ENCODE measurements around the gene NANS.
A peak's percentile ranks its signal among the peaks of the same experiment; 100 is the strongest.

Gene NANS, protein sequence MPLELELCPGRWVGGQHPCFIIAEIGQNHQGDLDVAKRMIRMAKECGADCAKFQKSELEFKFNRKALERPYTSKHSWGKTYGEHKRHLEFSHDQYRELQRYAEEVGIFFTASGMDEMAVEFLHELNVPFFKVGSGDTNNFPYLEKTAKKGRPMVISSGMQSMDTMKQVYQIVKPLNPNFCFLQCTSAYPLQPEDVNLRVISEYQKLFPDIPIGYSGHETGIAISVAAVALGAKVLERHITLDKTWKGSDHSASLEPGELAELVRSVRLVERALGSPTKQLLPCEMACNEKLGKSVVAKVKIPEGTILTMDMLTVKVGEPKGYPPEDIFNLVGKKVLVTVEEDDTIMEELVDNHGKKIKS

DNA sequence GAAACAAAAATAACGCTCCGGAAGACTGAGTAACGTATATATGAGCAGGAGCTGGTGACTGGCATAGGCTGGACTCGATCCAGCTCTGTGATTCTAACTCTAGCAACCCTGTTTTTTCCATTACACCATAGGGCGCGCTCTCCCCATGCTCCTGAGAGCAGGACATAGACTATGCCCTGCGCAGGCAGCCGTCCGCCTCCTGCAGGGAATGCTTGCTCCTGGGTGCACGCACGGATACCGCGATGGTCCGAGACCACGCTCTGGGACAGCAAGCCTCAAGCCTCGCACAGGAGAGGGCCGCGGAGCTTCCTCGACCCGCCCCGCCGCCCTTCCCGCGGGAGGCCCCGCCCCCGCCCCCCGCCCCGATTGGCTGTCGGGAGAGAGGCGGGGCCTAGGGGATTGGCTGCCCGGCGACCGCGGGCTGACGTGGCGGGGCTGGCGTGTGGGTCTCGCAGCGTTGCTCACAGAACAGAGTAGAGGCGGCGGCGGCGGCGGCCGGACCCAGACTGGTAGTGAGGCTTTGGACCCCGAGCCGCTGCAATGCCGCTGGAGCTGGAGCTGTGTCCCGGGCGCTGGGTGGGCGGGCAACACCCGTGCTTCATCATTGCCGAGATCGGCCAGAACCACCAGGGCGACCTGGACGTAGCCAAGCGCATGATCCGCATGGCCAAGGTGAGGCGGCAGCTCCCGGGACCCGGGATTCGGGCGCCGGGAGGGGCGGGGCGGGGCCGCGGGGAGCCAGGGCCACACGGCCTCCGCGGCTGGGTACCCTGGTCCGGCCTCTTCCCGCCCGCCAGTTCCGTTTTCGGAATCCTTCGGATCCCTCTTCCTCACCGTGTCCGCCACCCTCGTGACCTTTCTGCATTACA lies at the start of gene NANS:
Gene NANS (plus strand): TSS at position 464 of the 869 bp plus-strand sequence. CDS start 77 bp downstream, at position 541.
- peaks cover 31% of the 10 kb centered on the region; the same call in 1 of the 2 replicates for H3K79me2 ChIP-seq (ENCODE audit: insufficient read depth, low read depth)
- no peaks in the 10 kb centered on the region for H3K27me3 ChIP-seq (ENCODE audit: insufficient read depth, low read depth)
- H2AFZ ChIP-seq (ENCODE audit: low read depth): peak within 1 kb of the TSS; percentile 78
- H3K27ac ChIP-seq: peak within 1 kb of the TSS; percentile 79
- no peaks in the 10 kb centered on the region for H3K36me3 ChIP-seq (ENCODE audit: insufficient read depth)
- peak within 1 kb of the TSS; percentile 86 for H3K9ac ChIP-seq
- H3K4me1 ChIP-seq (ENCODE audit: low read depth, poor library complexity, severe bottlenecking): peaks cover 20% of the 10 kb centered on the region
- TF ChIP-seq, protein P1, sequence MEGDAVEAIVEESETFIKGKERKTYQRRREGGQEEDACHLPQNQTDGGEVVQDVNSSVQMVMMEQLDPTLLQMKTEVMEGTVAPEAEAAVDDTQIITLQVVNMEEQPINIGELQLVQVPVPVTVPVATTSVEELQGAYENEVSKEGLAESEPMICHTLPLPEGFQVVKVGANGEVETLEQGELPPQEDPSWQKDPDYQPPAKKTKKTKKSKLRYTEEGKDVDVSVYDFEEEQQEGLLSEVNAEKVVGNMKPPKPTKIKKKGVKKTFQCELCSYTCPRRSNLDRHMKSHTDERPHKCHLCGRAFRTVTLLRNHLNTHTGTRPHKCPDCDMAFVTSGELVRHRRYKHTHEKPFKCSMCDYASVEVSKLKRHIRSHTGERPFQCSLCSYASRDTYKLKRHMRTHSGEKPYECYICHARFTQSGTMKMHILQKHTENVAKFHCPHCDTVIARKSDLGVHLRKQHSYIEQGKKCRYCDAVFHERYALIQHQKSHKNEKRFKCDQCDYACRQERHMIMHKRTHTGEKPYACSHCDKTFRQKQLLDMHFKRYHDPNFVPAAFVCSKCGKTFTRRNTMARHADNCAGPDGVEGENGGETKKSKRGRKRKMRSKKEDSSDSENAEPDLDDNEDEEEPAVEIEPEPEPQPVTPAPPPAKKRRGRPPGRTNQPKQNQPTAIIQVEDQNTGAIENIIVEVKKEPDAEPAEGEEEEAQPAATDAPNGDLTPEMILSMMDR (conservative IDR thresholded peaks at IDR 0.05; ENCODE audit: low read depth, low read length): no peak
- peak within 1 kb of the TSS; percentile 52 for H3K4me3 ChIP-seq (IDR thresholded peaks at IDR 0.05; ENCODE audit: insufficient read depth, low read depth, low read length)
- H4K20me1 ChIP-seq (ENCODE audit: insufficient read depth): no peaks in the 10 kb centered on the region
- H3K4me2 ChIP-seq: peak within 1 kb of the TSS; percentile 92

DNA sequence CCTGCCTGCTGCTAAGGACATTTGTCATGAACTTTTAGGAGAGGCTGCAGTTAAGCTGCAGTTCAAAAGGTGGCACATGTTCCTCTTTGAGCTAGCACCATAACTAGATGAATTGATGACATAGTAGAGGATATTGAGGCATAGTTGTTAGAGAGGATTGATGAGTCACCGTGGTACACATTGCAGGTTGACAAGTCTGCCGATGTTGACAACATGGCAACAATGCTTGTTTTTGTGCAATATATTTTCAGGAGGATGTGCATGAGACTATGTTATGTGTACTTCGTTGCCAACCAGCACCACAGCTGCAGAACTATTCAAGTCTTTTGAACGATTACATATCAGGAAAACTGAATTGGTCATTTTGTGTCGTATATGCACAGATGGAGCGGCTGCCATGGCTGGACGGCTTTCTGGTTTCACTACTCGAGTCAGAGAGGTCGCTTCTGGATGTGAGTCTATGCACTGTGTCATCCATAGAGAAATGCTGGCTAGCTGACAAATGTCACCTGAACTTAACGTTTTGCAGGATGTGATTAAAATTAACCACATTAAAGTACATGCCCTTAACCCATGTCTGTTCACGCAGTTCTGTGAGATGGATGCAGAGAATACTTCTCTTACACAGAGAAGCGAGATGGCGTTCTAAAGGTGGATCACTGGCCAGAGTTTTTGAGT lies 49.1 kb upstream of the NANS start:
- TF ChIP-seq, protein P1 (conservative IDR thresholded peaks at IDR 0.05; ENCODE audit: low read depth, low read length): no peak
- Histone ChIP-seq H3K9ac (no peak overlapping the region), H3K79me2 (ENCODE audit: insufficient read depth, low read depth) (peaks cover 69% of the 10 kb centered on the region), H2AFZ (ENCODE audit: low read depth) (no peak overlapping the region), H3K4me2 (no peak overlapping the region), H3K27me3 (ENCODE audit: insufficient read depth, low read depth) (no peaks in the 10 kb centered on the region), H3K27ac (no peak overlapping the region), H3K4me3 (IDR thresholded peaks at IDR 0.05; ENCODE audit: insufficient read depth, low read depth, low read length) (no peak overlapping the region), H3K4me1 (ENCODE audit: low read depth, poor library complexity, severe bottlenecking) (no peaks in the 10 kb centered on the region), H3K36me3 (ENCODE audit: insufficient read depth) (peaks cover 24% of the 10 kb centered on the region), H4K20me1 (ENCODE audit: insufficient read depth) (peaks cover 3% of the 10 kb centered on the region; the same call in 1 of the 2 replicates)

DNA sequence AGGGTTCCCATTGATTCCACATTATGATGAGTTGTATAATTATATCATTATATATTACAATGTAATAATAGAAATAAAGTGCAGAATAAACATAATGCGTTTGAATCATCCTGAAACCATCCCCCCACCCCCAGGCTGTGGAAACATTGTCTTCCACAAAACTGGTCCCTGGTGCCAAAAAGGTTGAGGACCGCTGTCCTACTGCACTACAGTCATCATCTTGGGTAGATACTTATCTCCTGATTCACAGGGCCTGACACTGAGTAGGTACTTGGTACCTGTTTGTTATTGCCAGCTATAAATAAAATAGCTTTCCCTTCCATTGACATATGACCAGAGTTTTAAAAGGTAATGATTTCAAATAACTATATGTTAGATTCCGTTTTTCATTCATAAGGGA lies 47.8 kb upstream of the NANS start:
- TF ChIP-seq, protein P1 (conservative IDR thresholded peaks at IDR 0.05; ENCODE audit: low read depth, low read length): no peak
- Histone ChIP-seq H3K4me2 (no peak overlapping the region), H4K20me1 (ENCODE audit: insufficient read depth) (no peaks in the 10 kb centered on the region; the same call in none of the 2 replicates), H3K27ac (no peak overlapping the region), H3K36me3 (ENCODE audit: insufficient read depth) (peaks cover 26% of the 10 kb centered on the region), H3K79me2 (ENCODE audit: insufficient read depth, low read depth) (peaks cover 59% of the 10 kb centered on the region), H3K4me1 (ENCODE audit: low read depth, poor library complexity, severe bottlenecking) (no peaks in the 10 kb centered on the region), H3K4me3 (IDR thresholded peaks at IDR 0.05; ENCODE audit: insufficient read depth, low read depth, low read length) (no peak overlapping the region), H3K9ac (no peak overlapping the region), H2AFZ (ENCODE audit: low read depth) (no peak overlapping the region), H3K27me3 (ENCODE audit: insufficient read depth, low read depth) (no peaks in the 10 kb centered on the region)

DNA sequence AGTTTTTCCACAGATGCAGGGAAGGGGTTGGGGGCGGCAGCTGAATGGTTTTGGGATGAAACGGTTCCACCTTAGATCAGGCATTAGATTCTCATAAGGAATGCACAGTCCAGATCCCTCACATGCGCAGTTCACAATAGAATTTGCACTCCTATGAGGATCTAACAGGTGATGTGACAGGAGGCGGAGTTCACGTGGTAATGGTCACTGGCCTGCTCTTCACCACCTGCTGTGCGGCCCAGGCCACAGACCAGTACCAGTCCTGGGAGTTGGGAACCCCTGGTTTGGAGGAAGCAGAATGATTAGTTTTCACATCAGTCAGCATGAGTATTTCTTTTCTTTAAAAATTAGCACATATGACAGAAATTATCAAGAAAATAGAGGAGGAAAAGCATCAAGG lies 47.1 kb upstream of the NANS start:
- H3K4me3 ChIP-seq (IDR thresholded peaks at IDR 0.05; ENCODE audit: insufficient read depth, low read depth, low read length): no peak overlapping the region
- no peaks in the 10 kb centered on the region for H3K27me3 ChIP-seq (ENCODE audit: insufficient read depth, low read depth)
- H3K27ac ChIP-seq: no peak overlapping the region
- H3K9ac ChIP-seq: no peak overlapping the region
- H3K4me2 ChIP-seq: no peak overlapping the region
- H3K36me3 ChIP-seq (ENCODE audit: insufficient read depth): peaks cover 30% of the 10 kb centered on the region
- H3K79me2 ChIP-seq (ENCODE audit: insufficient read depth, low read depth): peaks cover 53% of the 10 kb centered on the region
- H2AFZ ChIP-seq (ENCODE audit: low read depth): no peak overlapping the region
- peaks cover 2% of the 10 kb centered on the region for H3K4me1 ChIP-seq (ENCODE audit: low read depth, poor library complexity, severe bottlenecking)
- H4K20me1 ChIP-seq (ENCODE audit: insufficient read depth): no peaks in the 10 kb centered on the region; the same call in none of the 2 replicates
- TF ChIP-seq, protein P1 (conservative IDR thresholded peaks at IDR 0.05; ENCODE audit: low read depth, low read length): no peak
